PC-9 (cell line): Measurements from ENCODE around the gene TRAF3IP1. TPM values are rescaled to one million over a fixed set of nuclear protein-coding genes. Genes with fewer than 3 reads are reported as not detected.

ENCODE experiments used
- BruUV-seq: library from RNA; stranded (reverse); fragments of 400-500 nt; replicated peaks from 2 replicates; lab custom pipeline; 2021; lab: Mats Ljungman, UMichigan
- CTCF ChIA-PET: fragments of 300-600 bp; sonication (Branson Sonifier 250); formaldehyde crosslinking; loops from one replicate; lab custom pipeline; 2022; ENCODE audit warnings: antibody characterized with exemption; lab: Charles Lee
- POLR2A ChIA-PET: fragments of 300-600 bp; sonication (Branson Sonifier 250); formaldehyde crosslinking; loops from one replicate; lab custom pipeline; 2022; ENCODE audit warnings: antibody characterized with exemption; ENCODE audit not compliant: unreplicated experiment; lab: Charles Lee
- DNase-seq, 2 experiments: peaks; one replicate each; pipeline versions ENCODE4 v3.0.0 to v3.0.0-alpha.2; 2015 to 2022; ENCODE audit warnings: mixed read lengths in 1 of 2
- H2AFZ ChIP-seq: fragments of 200-600 bp; sonication (generic); 2 replicates; pipeline ENCODE4 v1.8.1; 2017; ENCODE audit warnings: antibody characterized with exemption
- H3F3A ChIP-seq: fragments of 200-600 bp; sonication (generic); 2 replicates; pipeline ENCODE4 v1.8.1; 2017; ENCODE audit warnings: antibody characterized with exemption, mild to moderate bottlenecking, low read depth; ENCODE audit not compliant: insufficient read depth
- H3K27ac ChIP-seq: fragments of 200-600 bp; sonication (generic); 2 replicates; pipeline ENCODE4 v1.6.1; 2016; ENCODE audit warnings: mixed run types
- H3K27me3 ChIP-seq: fragments of 200-600 bp; sonication (generic); 2 replicates; pipeline ENCODE4 v1.6.1; 2016; ENCODE audit warnings: low read depth, mixed run types; ENCODE audit not compliant: insufficient read depth
- H3K36me3 ChIP-seq: fragments of 200-600 bp; sonication (generic); 2 replicates; pipeline ENCODE4 v1.6.1; 2016; ENCODE audit warnings: low read depth, mixed run types
- H3K4me1 ChIP-seq: fragments of 200-600 bp; sonication (generic); replicated peaks from 2 replicates; pipeline ENCODE4 v1.6.1; 2016; ENCODE audit warnings: mixed run types; ENCODE audit not compliant: insufficient read depth
- H3K4me2 ChIP-seq: fragments of 200-600 bp; sonication (generic); 2 replicates; pipeline ENCODE4 v1.6.1; 2017; ENCODE audit warnings: mixed run types
- H3K4me3 ChIP-seq: fragments of 200-600 bp; sonication (generic); 2 replicates; pipeline ENCODE4 v1.6.1; 2016; ENCODE audit warnings: mixed run types
- H3K79me2 ChIP-seq: fragments of 200-600 bp; sonication (generic); 2 replicates; pipeline ENCODE4 v1.6.1; 2017; ENCODE audit warnings: low read depth, mixed run types
- H3K9me2 ChIP-seq: fragments of 200-600 bp; sonication (generic); 2 replicates; pipeline ENCODE4 v1.8.1; 2017; ENCODE audit warnings: mild to moderate bottlenecking; ENCODE audit not compliant: insufficient read depth
- H3K9me3 ChIP-seq: fragments of 200-600 bp; sonication (generic); 2 replicates; pipeline ENCODE4 v1.8.1; 2016; ENCODE audit warnings: low read depth; ENCODE audit not compliant: insufficient read depth
- H4K20me1 ChIP-seq: fragments of 200-600 bp; sonication (generic); 2 replicates; pipeline ENCODE4 v1.8.1; 2017; ENCODE audit not compliant: insufficient read depth
- CTCF ChIP-seq: fragments of 200-600 bp; sonication (generic); conservative IDR thresholded peaks from 2 replicates; pipeline ENCODE4 v1.6.1; 2017; ENCODE audit warnings: mixed run types, antibody characterized with exemption, mild to moderate bottlenecking, moderate library complexity
- EZH2 ChIP-seq: fragments of 200-600 bp; sonication (generic); IDR thresholded peaks from 2 replicates; pipeline ENCODE4 v1.8.0; 2017; ENCODE audit warnings: antibody characterized with exemption, low read depth
- intact Hi-C: fragments of 100-400 bp; cut with micrococcal nuclease; formaldehyde crosslinking; loops from one replicate; pipeline ENCODE4 v1.10.0; 2022; ENCODE audit not compliant: unreplicated experiment
- total RNA-seq: library from RNA; stranded (reverse); gene quantifications from 2 replicates; pipeline ENCODE4 v1.2.3, GENCODE V29; 2021

Gene TRAF3IP1
- total RNA-seq, 1 experiment from 2014 or later = 51.7 TPM

- BruUV-seq = no TSS peak
- Histone ChIP-seq H3K27me3 (no peaks in the 10 kb centered on the region; the same call in 1 of the 2 replicates), H3K9me3 (no peaks in the 10 kb centered on the region), H4K20me1 (no peaks in the 10 kb centered on the region), H3F3A (no peaks in the 10 kb centered on the region), H3K4me2 (no peak overlapping the region), H3K79me2 (no peaks in the 10 kb centered on the region), H3K36me3 (no peaks in the 10 kb centered on the region), H2AFZ (no peak overlapping the region), H3K4me3 (no peak overlapping the region), H3K9me2 (no peaks in the 10 kb centered on the region), H3K27ac (no peak overlapping the region), H3K4me1 (peaks cover under 1% of the 10 kb centered on the region; the same call in 1 of the 2 replicates)
- ChIA-PET CTCF (no interaction called here), POLR2A (no interaction called here)
- intact Hi-C loops = no loop called here
- DNase-seq = no peak
- no peak for TF ChIP-seq CTCF
- no peak for TF ChIP-seq EZH2
Measured at GRCh38 chr2:238313991-238314350, 6.3 kb upstream of the TRAF3IP1 start.

GRCh38 chr2:238314576-238314975, 5.7 kb upstream of the TRAF3IP1 start:
- ChIA-PET CTCF (no interaction called here), POLR2A (no interaction called here)
- Histone ChIP-seq H3K4me1 (peaks cover 6% of the 10 kb centered on the region; the same call in 1 of the 2 replicates), H3K4me3 (no peak overlapping the region), H3K27ac (no peak overlapping the region), H3K27me3 (no peaks in the 10 kb centered on the region; the same call in 1 of the 2 replicates), H3K79me2 (no peaks in the 10 kb centered on the region), H3K36me3 (no peaks in the 10 kb centered on the region), H2AFZ (no peak overlapping the region), H3F3A (peaks cover 6% of the 10 kb centered on the region; the same call in 1 of the 2 replicates), H3K4me2 (no peak overlapping the region), H3K9me3 (no peaks in the 10 kb centered on the region), H4K20me1 (no peaks in the 10 kb centered on the region), H3K9me2 (no peaks in the 10 kb centered on the region)
- no TSS peak for BruUV-seq
- DNase-seq = no peak
- no peak for TF ChIP-seq EZH2
- no peak for TF ChIP-seq CTCF
- intact Hi-C loops = no loop called here

GRCh38 chr2:238315031-238315595, 5.2 kb upstream of the TRAF3IP1 start:
- Histone ChIP-seq H3K9me2 (no peaks in the 10 kb centered on the region), H3K36me3 (no peaks in the 10 kb centered on the region), H3K79me2 (no peaks in the 10 kb centered on the region), H3F3A (peaks cover 8% of the 10 kb centered on the region; the same call in 1 of the 2 replicates), H3K27ac (no peak overlapping the region), H3K27me3 (no peaks in the 10 kb centered on the region; the same call in 1 of the 2 replicates), H4K20me1 (no peaks in the 10 kb centered on the region), H3K4me3 (no peak overlapping the region), H3K4me1 (peaks cover 7% of the 10 kb centered on the region; the same call in 1 of the 2 replicates), H3K4me2 (no peak overlapping the region), H2AFZ (no peak overlapping the region), H3K9me3 (no peaks in the 10 kb centered on the region)
- intact Hi-C loops = no loop called here
- no TSS peak for BruUV-seq
- DNase-seq = no peak
- POLR2A ChIA-PET = interaction anchor here (0.5 to 0.7 kb wide), 2 partner anchors 24 to 25 kb away, joined by 3 to 7 read pairs; no protein-coding TSS in a partner anchor
- TF ChIP-seq CTCF (no peak), EZH2 (no peak)
- CTCF ChIA-PET = no interaction called here
